NCI-H2029 treated with DMSO at 0.1 percent for 48 hours (cell line): Measurements from ENCODE around the gene CAMTA1.
"Not testable (repeated sequence)": the region's sequence is repeated elsewhere in the genome, so short reads cannot be mapped to it uniquely, and the experiment has no call there.

ENCODE experiments used
- DNase-seq: peaks from one replicate; lab custom pipeline; 2025; lab: John Stamatoyannopoulos, UW

Gene CAMTA1

GRCh38 chr1:7679159-7679872 lies 894.1 kb downstream of the CAMTA1 start:
- DNase-seq: no peak

GRCh38 chr1:7679873-7680206 lies 894.6 kb downstream of the CAMTA1 start:
- no peak for DNase-seq

GRCh38 chr1:7680207-7680954 lies 895.1 kb downstream of the CAMTA1 start:
- no peak for DNase-seq

- no peak for DNase-seq
Measured at GRCh38 chr1:7680955-7681268, 895.7 kb downstream of the CAMTA1 start.

- no peak for DNase-seq
Measured at GRCh38 chr1:7681401-7681800, 896.1 kb downstream of the CAMTA1 start.

DNA sequence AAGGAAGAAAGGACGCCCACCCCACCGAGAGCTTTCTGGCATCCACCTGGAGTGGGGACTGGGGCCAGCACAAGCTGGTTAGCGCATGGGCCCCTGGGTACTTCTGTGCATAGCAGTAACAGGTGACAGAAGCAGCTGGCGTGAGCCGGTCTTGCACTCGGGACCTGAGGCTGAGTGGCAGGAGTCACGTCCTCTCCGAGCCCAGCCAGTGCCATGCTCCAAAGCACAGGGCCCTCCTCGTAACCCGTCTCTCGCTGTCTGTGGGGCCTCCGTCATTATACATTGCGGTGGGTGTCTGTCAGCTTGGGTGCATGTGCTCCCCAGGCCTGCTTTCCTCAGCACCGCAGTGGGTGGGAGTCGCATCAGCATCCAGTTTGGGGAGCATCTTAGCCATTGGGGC lies 898.3 kb downstream of the CAMTA1 start:
- no peak for DNase-seq

DNA sequence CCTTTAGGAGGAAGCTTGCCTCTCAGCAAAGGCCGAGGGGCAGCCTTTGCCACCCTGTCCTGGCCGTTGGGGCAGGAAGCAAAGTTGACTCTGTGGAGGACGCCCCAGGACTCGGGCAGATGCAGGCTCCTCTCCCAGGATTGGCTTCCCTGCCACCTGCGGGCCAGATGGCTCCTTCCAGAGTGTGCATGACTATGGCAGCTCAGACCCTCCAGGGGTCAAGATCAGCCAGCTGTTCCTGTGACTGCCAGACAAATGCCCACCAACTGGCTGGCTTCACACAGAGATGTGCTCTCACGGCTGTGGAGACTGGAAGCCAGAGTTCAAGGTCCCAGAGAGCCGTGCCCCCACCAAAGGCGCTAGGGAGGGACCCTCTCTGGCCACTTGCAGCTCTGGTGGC lies 898.9 kb downstream of the CAMTA1 start:
- no peak for DNase-seq

DNA sequence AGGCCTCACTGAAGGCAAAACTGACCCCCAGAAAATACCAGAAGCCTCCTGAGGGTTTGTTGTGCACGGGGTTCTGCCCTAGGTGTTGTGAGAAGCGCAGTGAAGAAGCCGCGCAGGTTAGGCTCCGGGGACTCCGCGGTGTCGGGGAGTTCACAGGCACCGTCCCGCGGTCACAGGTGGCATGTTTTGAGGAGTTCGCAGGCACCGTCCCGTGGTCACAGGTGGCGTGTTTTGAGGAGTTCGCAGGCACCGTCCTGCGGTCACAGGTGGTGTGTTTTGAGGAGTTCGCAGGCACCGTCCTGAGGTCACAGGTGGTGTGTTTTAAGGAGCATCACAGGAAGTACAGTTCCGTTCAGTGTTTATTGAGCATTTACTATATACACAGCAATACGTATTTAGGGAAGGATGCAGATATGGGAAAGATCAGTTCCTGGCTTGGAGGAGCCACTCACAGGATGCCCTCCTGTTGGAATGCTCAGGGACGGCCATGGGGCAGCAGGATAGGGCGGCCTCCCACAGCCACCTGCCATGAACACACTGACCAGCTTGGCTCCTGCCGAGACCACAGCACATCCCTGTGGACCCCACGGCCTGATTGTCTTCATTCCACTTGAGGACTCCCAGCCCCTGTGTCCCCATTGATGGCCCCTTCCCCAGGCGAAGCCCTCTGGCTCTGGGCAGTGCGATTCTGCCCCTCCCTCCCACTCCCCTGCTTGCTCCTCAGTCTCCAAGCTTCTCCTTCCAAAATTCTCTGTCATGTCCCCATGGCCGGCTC lies 899.8 kb downstream of the CAMTA1 start:
- DNase-seq: no peak

GRCh38 chr1:7686301-7686850 lies 901.1 kb downstream of the CAMTA1 start:
- DNase-seq: no peak

DNA sequence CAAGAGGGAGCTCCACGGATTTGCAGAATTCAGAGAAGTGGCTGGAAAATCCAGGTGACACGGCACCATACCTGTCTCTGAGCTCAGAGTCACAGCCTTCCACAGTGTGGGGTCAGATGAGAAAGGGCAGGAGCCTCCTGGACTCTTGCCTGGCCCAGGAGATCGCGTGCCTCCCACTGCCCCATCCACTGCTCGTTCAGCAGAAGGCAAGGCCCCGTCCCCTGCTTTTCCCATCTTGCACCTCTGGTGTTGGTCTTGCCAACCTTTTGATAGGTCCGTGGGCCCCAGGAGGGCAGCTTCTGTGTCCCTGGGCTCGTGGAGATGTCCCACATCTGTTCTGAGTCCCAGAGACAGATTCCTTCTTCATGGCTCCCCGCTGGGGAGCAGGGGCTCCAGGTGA lies 902.2 kb downstream of the CAMTA1 start:
- no peak for DNase-seq

- DNase-seq: no peak
Measured at GRCh38 chr1:7688659-7689058, 903.4 kb downstream of the CAMTA1 start.

- not testable (repeated sequence) for DNase-seq
Measured at GRCh38 chr1:7689307-7689706, 904.1 kb downstream of the CAMTA1 start.

- DNase-seq: no peak
Measured at GRCh38 chr1:7690076-7690475, 904.8 kb downstream of the CAMTA1 start.

DNA sequence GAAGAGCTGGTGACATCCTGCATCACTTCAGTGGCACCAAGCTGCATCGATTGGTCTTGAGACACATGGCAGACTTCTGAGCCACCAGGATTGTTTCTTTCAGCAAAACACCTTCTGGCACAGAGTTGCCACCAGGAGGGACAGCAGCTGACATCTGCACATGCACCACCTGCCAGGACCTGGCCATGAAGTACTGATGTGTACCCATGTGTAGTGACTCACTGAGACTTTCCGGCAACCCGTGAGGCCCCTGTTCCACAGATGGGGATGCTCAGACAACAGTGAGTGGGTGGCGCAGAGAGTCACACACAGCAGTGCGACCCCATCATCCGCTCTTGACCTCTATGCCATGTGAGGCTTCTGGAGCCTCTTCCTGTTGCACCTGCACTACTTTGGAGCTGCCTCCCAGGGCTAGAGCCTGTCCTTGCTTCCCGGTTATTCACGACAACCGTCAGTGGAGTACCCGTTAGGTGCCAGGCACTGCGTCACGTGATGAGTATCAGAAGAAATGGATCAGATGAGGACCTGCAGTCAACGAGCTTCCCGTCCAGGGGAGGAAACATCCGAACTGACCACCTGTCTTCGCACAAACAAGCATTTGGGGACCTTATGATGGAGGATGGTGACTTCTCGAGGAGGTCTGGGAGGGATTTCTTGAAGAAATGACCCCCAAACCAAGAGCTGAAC lies 905.4 kb downstream of the CAMTA1 start:
- DNase-seq: no peak

- DNase-seq: no peak
Measured at GRCh38 chr1:7691576-7691975, 906.3 kb downstream of the CAMTA1 start.

DNA sequence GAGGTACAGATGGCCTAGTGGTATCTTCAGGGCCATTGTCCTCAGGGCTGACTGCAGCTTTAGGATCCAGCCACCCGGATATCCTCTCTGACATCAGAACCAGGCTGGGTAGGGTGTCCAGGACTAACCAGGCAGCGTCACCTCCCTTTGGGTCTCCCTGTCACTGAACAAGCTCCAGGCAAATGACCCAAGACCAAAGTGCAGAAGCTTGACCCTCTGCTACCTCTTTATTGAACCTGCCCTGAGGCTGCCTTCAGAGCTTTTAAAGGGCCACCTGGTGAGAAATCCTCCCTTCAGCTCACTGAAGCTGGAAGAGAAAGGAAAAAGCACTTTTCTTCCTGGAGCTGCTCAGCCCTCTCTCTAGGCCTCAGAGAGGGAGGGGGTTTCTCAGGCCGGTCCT lies 906.8 kb downstream of the CAMTA1 start:
- DNase-seq: no peak

DNA sequence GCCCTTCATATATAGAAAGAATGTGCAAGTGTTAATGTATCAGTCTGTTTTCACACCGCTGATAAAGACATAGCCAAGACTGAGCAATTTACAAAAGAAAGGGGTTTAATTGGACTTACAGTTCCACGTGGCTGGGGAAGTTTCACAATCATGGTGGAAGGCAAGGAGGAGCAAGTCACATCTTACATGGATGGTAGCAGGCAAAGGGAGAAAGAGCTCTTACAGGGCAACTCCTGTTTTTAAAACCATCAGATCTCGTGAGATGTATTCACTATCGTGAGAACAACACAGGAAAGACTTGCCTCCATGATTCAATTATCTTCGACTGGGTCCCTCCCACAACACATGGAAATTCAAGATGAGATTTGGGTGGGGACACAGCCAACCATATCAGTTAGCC lies 907.8 kb downstream of the CAMTA1 start:
- not testable (repeated sequence) for DNase-seq

GRCh38 chr1:7693662-7694061 lies 908.4 kb downstream of the CAMTA1 start:
- DNase-seq: no peak

GRCh38 chr1:7694600-7695496 lies 909.6 kb downstream of the CAMTA1 start:
- no peak for DNase-seq

DNA sequence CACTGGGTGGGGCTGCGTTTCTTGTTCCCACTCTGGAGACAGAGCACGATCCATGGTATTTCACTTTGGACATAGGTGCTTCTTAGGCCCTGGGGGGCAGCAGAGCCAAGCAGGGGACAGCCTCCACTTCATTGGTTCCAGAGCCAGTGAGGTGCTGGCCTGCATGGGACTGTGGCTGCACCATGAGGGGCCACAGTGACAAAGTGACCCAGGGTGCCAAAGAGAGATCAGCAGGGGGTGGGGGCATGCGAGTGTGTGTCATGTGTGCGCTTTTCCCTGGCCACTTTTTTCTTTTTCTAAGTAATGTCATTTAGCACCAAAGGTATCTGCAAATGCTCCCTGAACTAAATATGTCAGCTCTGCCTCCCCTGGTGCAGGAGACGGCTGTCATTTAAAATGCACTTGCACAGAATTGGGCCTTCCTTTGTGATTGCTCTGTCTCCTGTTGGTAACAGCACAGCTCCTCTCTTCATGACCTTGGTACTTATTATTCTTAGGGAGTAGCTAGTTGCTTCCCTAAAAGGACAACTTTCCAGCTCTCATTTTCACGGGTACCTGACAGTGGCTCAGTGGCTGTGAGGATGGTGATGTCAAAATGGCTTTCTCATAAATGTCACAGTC lies 910.4 kb downstream of the CAMTA1 start:
- DNase-seq: no peak

GRCh38 chr1:7698641-7699040 lies 913.4 kb downstream of the CAMTA1 start:
- DNase-seq: no peak
